K562 (cell line): Measurements from ENCODE around the gene SAMD3. TPM values are rescaled to one million over a fixed set of nuclear protein-coding genes. Genes with fewer than 3 reads are reported as not detected.

Source experiments
- ATAC-seq: fragments of 200-7000 bp; cut with Tn5 transposase; 3 replicates; pipeline ENCODE4 v1.9.1; 2020; ENCODE audit warnings: moderate library complexity
- BruUV-seq: library from RNA; stranded (reverse); fragments of 400-500 nt; replicated peaks from 2 replicates; lab custom pipeline; 2021; lab: Mats Ljungman, UMichigan
- CTCF ChIA-PET: fragments of 300-600 bp; formaldehyde crosslinking; extraction: SDS; loops from one replicate; lab custom pipeline; 2021; ENCODE audit warnings: low intra/inter-chr PET ratio; lab: Yijun Ruan, JAX
- POLR2A ChIA-PET: fragments of 300-600, 350-650 bp; sonication (Branson Sonifier 250); formaldehyde crosslinking; extraction: SDS; loops from one replicate; lab custom pipeline; 2021; ENCODE audit warnings: antibody characterized with exemption, inconsistent platforms; lab: Yijun Ruan, JAX
- DNase-seq, 4 experiments: peaks; one replicate each; pipeline versions ENCODE4 v3.0.0 to v3.0.0-alpha.2; 2011 to 2018; ENCODE audit warnings: low spot score in 3 of 4, mixed read lengths in 3 of 4; ENCODE audit errors: extremely low read depth in 1 of 4
- FAIRE-seq: peaks from 2 replicates; lab custom pipeline; 2011; peaks lifted over from hg19 to GRCh38; lab: Jason Lieb, UNC
- H2AFZ ChIP-seq: 2 replicates; pipeline ENCODE4 v1.6.0; 2011; ENCODE audit warnings: low read depth, low read length, control low read depth, inconsistent platforms
- H3K27ac ChIP-seq: fragments of 200-600 bp; 3 replicates; pipeline ENCODE4 v1.8.0; 2011; ENCODE audit warnings: low read depth, mild to moderate bottlenecking, control low read depth, inconsistent platforms, low read length, moderate library complexity, mixed read lengths; ENCODE audit errors: extremely low read depth
- H3K27me3 ChIP-seq, 2 experiments: fragments of 300-600 bp in 1 of 2; 2 replicates in 1 of 2; 3 replicates in 1 of 2; pipeline versions ENCODE4 v1.6.0 to v1.8.0; 2011; ENCODE audit warnings: inconsistent platforms in 2 of 2, low read length in 2 of 2, mild to moderate bottlenecking in 1 of 2, mixed read lengths in 1 of 2, moderate library complexity in 1 of 2; ENCODE audit not compliant: control insufficient read depth in 2 of 2, insufficient read depth in 2 of 2
- H3K36me3 ChIP-seq: fragments of 300-600 bp; 3 replicates; pipeline ENCODE4 v1.8.0; 2011; ENCODE audit warnings: mild to moderate bottlenecking, low read length, inconsistent platforms; ENCODE audit not compliant: control insufficient read depth, insufficient read depth
- H3K4me1 ChIP-seq, 2 experiments: fragments of 200-600 bp in 1 of 2; replicated peaks in 1 of 2; 2 replicates in 1 of 2; 3 replicates in 1 of 2; pipeline versions ENCODE4 v1.5.1 to v1.8.0; 2011; ENCODE audit warnings: inconsistent platforms in 2 of 2, low read length in 2 of 2, mild to moderate bottlenecking in 1 of 2, mixed read lengths in 1 of 2, moderate library complexity in 1 of 2; ENCODE audit not compliant: control insufficient read depth in 2 of 2, insufficient read depth in 2 of 2
- H3K4me2 ChIP-seq: 2 replicates; pipeline ENCODE4 v1.6.1; 2011; ENCODE audit warnings: low read length, control low read depth, inconsistent platforms, mixed read lengths; ENCODE audit not compliant: insufficient read depth
- H3K4me3 ChIP-seq: fragments of 200-600 bp; sonication (generic), shearing (Covaris generic); 2 replicates; pipeline ENCODE4 v1.5.1; 2016; ENCODE audit warnings: control low read depth, inconsistent platforms
- H3K79me2 ChIP-seq: fragments of 200-600 bp; 3 replicates; pipeline ENCODE4 v1.8.0; 2011; ENCODE audit warnings: low read length, inconsistent platforms; ENCODE audit not compliant: control insufficient read depth, insufficient read depth
- H3K9ac ChIP-seq, 2 experiments: 2 replicates each; pipeline versions ENCODE4 v1.6.0 to v1.6.1; 2011; ENCODE audit warnings: low read depth in 2 of 2, low read length in 2 of 2, control low read depth in 1 of 2, inconsistent platforms in 1 of 2, mild to moderate bottlenecking in 1 of 2, mixed read lengths in 1 of 2; ENCODE audit not compliant: insufficient read depth in 1 of 2
- H3K9me1 ChIP-seq: one replicate; pipeline ENCODE4 v1.6.0; 2011; ENCODE audit warnings: inconsistent platforms, mild to moderate bottlenecking, low read length, moderate library complexity; ENCODE audit not compliant: control insufficient read depth, insufficient read depth
- H3K9me3 ChIP-seq: replicated peaks from 2 replicates; pipeline ENCODE4 v1.5.1; 2011; ENCODE audit warnings: low read depth, low read length, inconsistent platforms; ENCODE audit not compliant: control insufficient read depth, insufficient read depth
- H4K20me1 ChIP-seq: replicated peaks from 2 replicates; pipeline ENCODE4 v1.6.1; 2011; ENCODE audit warnings: low read length, inconsistent platforms, mixed read lengths; ENCODE audit not compliant: control insufficient read depth, insufficient read depth
- MCM2 ChIP-seq: fragments of 450-650 bp; IDR thresholded peaks from 2 replicates; pipeline ENCODE4 v1.6.1; 2017; ENCODE audit warnings: low read depth, mild to moderate bottlenecking
- WGBS: fragments of 100-300 bp; shearing (Covaris generic); methylation state at CpG from one replicate; pipeline ENCODE4 v1.1.6; 2016; ENCODE audit warnings: low coverage, mixed read lengths; ENCODE audit not compliant: insufficient coverage; ENCODE audit errors: missing lambda C conversion rate; 5-methylcytosine and 5-hydroxymethylcytosine counted together
- in situ Hi-C: fragments of 300-500 bp; cut with MboI; formaldehyde crosslinking; loops from 4 replicates; pipeline ENCODE4 v1.15.0; 2018; ENCODE audit warnings: inconsistent platforms, mixed read lengths
- intact Hi-C: fragments of 100-400 bp; cut with micrococcal nuclease; formaldehyde crosslinking; loops from 2 replicates; pipeline ENCODE4 v1.14.2; 2022
- polyA plus RNA-seq, 8 experiments: library from polyadenylated mRNA; depleted of rRNA in 4 of 8; stranded (reverse) in 5 of 8; unstranded in 3 of 8; fragments of >200 nt; fragmentation: Nextera tagmentation in 2 of 8; fragmentation: Illumina TruSeq in 1 of 8; extraction: Ambion mirVana in 2 of 8; extraction: Trizol in 1 of 8; gene quantifications; 2 replicates each; pipeline versions ENCODE4 v1.2.1 to v1.2.3, GENCODE V29; 2011 to 2014; ENCODE audit warnings: inconsistent platforms in 1 of 8, missing spikeins in 1 of 8
- total RNA-seq, 7 experiments: library from RNA; depleted of rRNA in 6 of 7; stranded (reverse); fragments of >200 nt in 6 of 7; fragmentation: Illumina TruSeq in 2 of 7; extraction: Trizol in 2 of 7; gene quantifications; 2 replicates each; pipeline versions ENCODE4 v1.2.1 to v1.2.3, GENCODE V29; 2011 to 2021; ENCODE audit warnings: low replicate concordance in 1 of 7
- TF ChIP-seq, protein P1 (sequence below), 2 experiments: fragments of 450-650 bp; IDR thresholded peaks; 2 replicates each; pipeline ENCODE4 v1.6.1; 2018; ENCODE audit warnings: mild to moderate bottlenecking in 2 of 2, low read depth in 1 of 2; ENCODE audit not compliant: partially characterized antibody in 2 of 2

SAMD3 gene
- total and polyA plus RNA-seq, 9 of the 15 experiments (the other 6 are each of a cell fraction or from before 2014, with no cell fraction given), result 0.03 to 0.21 (median 0.18) TPM; not detected in 5

DNA sequence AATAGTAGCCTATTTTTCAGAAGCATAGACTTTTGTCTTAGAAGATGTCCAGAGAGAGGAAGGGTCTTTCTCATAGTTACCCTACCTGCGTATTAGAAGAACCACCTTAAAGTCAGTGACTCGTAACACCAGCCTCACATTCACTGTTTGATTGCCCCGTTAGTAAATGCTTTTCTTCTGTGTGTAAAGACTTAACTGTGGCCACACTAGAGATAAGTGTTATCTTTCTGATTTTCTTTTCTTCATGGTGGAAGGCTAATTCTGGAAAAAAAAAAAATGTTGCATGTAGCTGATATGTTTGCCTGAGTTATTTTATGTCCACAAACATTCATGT lies 83.9 kb downstream of the SAMD3 start:
- ATAC-seq (no peak), FAIRE-seq (no peak), DNase-seq (no peak)
- Histone ChIP-seq H3K4me1 (no peaks in the 10 kb centered on the region; a peak in 1 of 5 replicates), H3K9ac (no peak overlapping the region), H3K9me3 (no peaks in the 10 kb centered on the region), H3K4me2 (no peak overlapping the region), H3K9me1 (no peaks in the 10 kb centered on the region), H3K79me2 (no peaks in the 10 kb centered on the region), H3K36me3 (no peaks in the 10 kb centered on the region), H2AFZ (no peak overlapping the region), H4K20me1 (no peaks in the 10 kb centered on the region), H3K27me3 (no peaks in the 10 kb centered on the region; a peak in 1 of 5 replicates), H3K4me3 (no peak overlapping the region), H3K27ac (no peak overlapping the region)
- POLR2A ChIA-PET, result no interaction called here
- in situ Hi-C loops (no loop called here), intact Hi-C loops (no loop called here)
- CTCF ChIA-PET, result no interaction called here
- no TSS peak for BruUV-seq
- TF ChIP-seq, protein P1, sequence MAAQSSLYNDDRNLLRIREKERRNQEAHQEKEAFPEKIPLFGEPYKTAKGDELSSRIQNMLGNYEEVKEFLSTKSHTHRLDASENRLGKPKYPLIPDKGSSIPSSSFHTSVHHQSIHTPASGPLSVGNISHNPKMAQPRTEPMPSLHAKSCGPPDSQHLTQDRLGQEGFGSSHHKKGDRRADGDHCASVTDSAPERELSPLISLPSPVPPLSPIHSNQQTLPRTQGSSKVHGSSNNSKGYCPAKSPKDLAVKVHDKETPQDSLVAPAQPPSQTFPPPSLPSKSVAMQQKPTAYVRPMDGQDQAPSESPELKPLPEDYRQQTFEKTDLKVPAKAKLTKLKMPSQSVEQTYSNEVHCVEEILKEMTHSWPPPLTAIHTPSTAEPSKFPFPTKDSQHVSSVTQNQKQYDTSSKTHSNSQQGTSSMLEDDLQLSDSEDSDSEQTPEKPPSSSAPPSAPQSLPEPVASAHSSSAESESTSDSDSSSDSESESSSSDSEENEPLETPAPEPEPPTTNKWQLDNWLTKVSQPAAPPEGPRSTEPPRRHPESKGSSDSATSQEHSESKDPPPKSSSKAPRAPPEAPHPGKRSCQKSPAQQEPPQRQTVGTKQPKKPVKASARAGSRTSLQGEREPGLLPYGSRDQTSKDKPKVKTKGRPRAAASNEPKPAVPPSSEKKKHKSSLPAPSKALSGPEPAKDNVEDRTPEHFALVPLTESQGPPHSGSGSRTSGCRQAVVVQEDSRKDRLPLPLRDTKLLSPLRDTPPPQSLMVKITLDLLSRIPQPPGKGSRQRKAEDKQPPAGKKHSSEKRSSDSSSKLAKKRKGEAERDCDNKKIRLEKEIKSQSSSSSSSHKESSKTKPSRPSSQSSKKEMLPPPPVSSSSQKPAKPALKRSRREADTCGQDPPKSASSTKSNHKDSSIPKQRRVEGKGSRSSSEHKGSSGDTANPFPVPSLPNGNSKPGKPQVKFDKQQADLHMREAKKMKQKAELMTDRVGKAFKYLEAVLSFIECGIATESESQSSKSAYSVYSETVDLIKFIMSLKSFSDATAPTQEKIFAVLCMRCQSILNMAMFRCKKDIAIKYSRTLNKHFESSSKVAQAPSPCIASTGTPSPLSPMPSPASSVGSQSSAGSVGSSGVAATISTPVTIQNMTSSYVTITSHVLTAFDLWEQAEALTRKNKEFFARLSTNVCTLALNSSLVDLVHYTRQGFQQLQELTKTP (IDR thresholded peaks at IDR 0.05; ENCODE audit: low read depth in 1 of 2, partially characterized antibody in 2 of 2), result no peak
- TF ChIP-seq MCM2, result no peak
- WGBS, result 18% methylated on average over 3 of the region's 3 CpGs
